ENCODE data around the gene CPOX.
"Not testable (repeated sequence)": the region's sequence is repeated elsewhere in the genome, so short reads cannot be mapped to it uniquely, and the experiment has no call there.

Gene CPOX

GRCh38 chr3:98560911-98561310 is 32.5 kb downstream of the CPOX start:
- DNase-seq: no peak

GRCh38 chr3:98559769-98560168 is 33.6 kb downstream of the CPOX start:
- DNase-seq: not testable (repeated sequence)

- DNase-seq: no peak
Measured at GRCh38 chr3:98558100-98558827, 35.1 kb downstream of the CPOX start.

- DNase-seq: no peak
Measured at GRCh38 chr3:98557324-98558010, 35.9 kb downstream of the CPOX start.

- peak; percentile 44 for DNase-seq
Measured at GRCh38 chr3:98556164-98557130, 37.0 kb downstream of the CPOX start.

GRCh38 chr3:98555025-98555379 is 38.4 kb downstream of the CPOX start:
- no peak for DNase-seq

GRCh38 chr3:98554580-98554979 is 38.8 kb downstream of the CPOX start:
- no peak for DNase-seq

- no peak for DNase-seq
Measured at GRCh38 chr3:98553753-98554152, 39.7 kb downstream of the CPOX start.

GRCh38 chr3:98553021-98553563 is 40.3 kb downstream of the CPOX start:
- DNase-seq: no peak

- no peak for DNase-seq
Measured at GRCh38 chr3:98552232-98553020, 41.0 kb downstream of the CPOX start.

- DNase-seq: no peak
Measured at GRCh38 chr3:98551754-98552153, 41.7 kb downstream of the CPOX start.

GRCh38 chr3:98551236-98551635 is 42.2 kb downstream of the CPOX start:
- no peak for DNase-seq

- DNase-seq: no peak
Measured at GRCh38 chr3:98550833-98551232, 42.6 kb downstream of the CPOX start.

- DNase-seq: no peak
Measured at GRCh38 chr3:98548544-98548943, 44.9 kb downstream of the CPOX start.

- DNase-seq: no peak
Measured at GRCh38 chr3:98545940-98546339, 47.5 kb downstream of the CPOX start.

- DNase-seq: no peak
Measured at GRCh38 chr3:98542623-98543022, 50.8 kb downstream of the CPOX start.

- no peak for DNase-seq
Measured at GRCh38 chr3:98541695-98542094, 51.7 kb downstream of the CPOX start.

GRCh38 chr3:98540346-98540745 is 53.1 kb downstream of the CPOX start:
- no peak for DNase-seq

- DNase-seq: no peak
Measured at GRCh38 chr3:98536456-98537017, 56.9 kb downstream of the CPOX start.

- DNase-seq: no peak
Measured at GRCh38 chr3:98534734-98535133, 58.7 kb downstream of the CPOX start.

GRCh38 chr3:98534168-98534567 is 59.2 kb downstream of the CPOX start:
- DNase-seq: no peak
